HepG2 (cell line): ENCODE results near the gene PARN.

Source experiments
- HNF4G ChIP-seq, 2 experiments: sonication (generic) in 1 of 2; formaldehyde crosslinking in 1 of 2; IDR thresholded peaks; 2 replicates each; pipeline versions ENCODE4 v1.4.0 to v1.6.1; 2011 to 2020; ENCODE audit warnings: borderline replicate concordance in 2 of 2, low read depth in 2 of 2, mild to moderate bottlenecking in 2 of 2, low read length in 1 of 2, missing genetic modification reagents in 1 of 2, moderate library complexity in 1 of 2
- HOXA7 ChIP-seq: sonication (generic); formaldehyde crosslinking; IDR thresholded peaks from 2 replicates; pipeline ENCODE4 v1.8.1; 2022; ENCODE audit warnings: mild to moderate bottlenecking, missing genetic modification reagents, moderate library complexity
- MTF2 ChIP-seq: sonication (generic); formaldehyde crosslinking; IDR thresholded peaks from 2 replicates; pipeline ENCODE4 v1.5.0; 2020; ENCODE audit warnings: missing genetic modification reagents, borderline replicate concordance
- RAD21 ChIP-seq: fragments of 450-650 bp; formaldehyde crosslinking; IDR thresholded peaks from 2 replicates; pipeline ENCODE4 v1.5.0; 2020; ENCODE audit warnings: mild to moderate bottlenecking
- SRSF4 ChIP-seq: fragments of 200-400 bp; formaldehyde crosslinking; IDR thresholded peaks from one replicate; pipeline ENCODE4 v1.6.1; 2018; ENCODE audit warnings: mild to moderate bottlenecking, low read depth, low read length, moderate library complexity; ENCODE audit not compliant: poor library complexity, severe bottlenecking
- ZNF274 ChIP-seq: sonication (generic); formaldehyde crosslinking; IDR thresholded peaks from 2 replicates; pipeline ENCODE4 v1.5.1; 2020; ENCODE audit warnings: mild to moderate bottlenecking, missing genetic modification reagents

DNA sequence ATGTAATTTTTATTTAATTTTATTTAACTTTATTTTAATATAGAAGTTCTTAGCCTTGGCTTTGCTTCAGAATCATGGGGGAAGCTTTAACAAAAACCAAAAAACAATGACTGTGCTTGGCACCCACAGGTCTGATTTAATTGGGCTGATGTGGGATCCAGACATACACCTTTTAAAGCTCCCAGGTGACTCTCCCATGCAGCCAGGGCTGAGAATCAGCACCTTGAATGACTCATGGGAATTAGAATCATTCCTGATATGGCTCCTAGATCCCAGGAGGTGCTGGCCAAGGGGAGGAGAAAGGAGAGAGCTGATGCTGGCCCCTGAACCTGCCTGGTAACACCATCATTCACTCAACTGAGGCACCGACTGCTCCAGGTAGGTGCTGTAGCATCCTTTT is 240.7 kb downstream of the PARN start:
- TF ChIP-seq HNF4G (IDR thresholded peaks at IDR 0.05; ENCODE audit: borderline replicate concordance, low read depth, low read length) (no peak), HNF4G (CRISPR knock-in tag; IDR thresholded peaks at IDR 0.05; ENCODE audit: borderline replicate concordance, low read depth) (no peak), MTF2 (CRISPR knock-in tag) (no peak), RAD21 (CRISPR knock-in tag) (no peak), SRSF4 (no peak), HOXA7 (CRISPR knock-in tag) (no peak), ZNF274 (CRISPR knock-in tag) (no peak)
